SK-N-MC (cell line): ENCODE measurements around the gene DUSP22.

Experiments used
- EZH2 ChIP-seq: fragments of 200-600 bp; sonication (generic); IDR thresholded peaks from one replicate; pipeline ENCODE4 v1.6.1; 2017; ENCODE audit warnings: antibody characterized with exemption
- FOXP2 ChIP-seq: optimal IDR thresholded peaks from 2 replicates; pipeline ENCODE3; 2011; ENCODE audit warnings: mild to moderate bottlenecking, moderate library complexity; ENCODE audit not compliant: insufficient read depth; ENCODE audit errors: extremely low read length, control extremely low read depth
- POLR2AphosphoS5 ChIP-seq: IDR thresholded peaks from 2 replicates; pipeline ENCODE4 v1.6.1; 2012; ENCODE audit warnings: mild to moderate bottlenecking, low read depth, low read length, borderline replicate concordance

GRCh38 chr6:360764-361373 lies 68.6 kb downstream of the DUSP22 start:
- no peak for TF ChIP-seq POLR2AphosphoS5
- no peak for TF ChIP-seq EZH2
- TF ChIP-seq FOXP2 = no peak
